ENCODE measurements around the gene TRIM56. TPM values are rescaled to one million over a fixed set of nuclear protein-coding genes. Genes with fewer than 3 reads are reported as not detected.

Gene TRIM56
- total and polyA plus RNA-seq, 9 of the 15 experiments (the other 6 are each of a cell fraction or from before 2014, with no cell fraction given) = 2.0 to 29.7 (median 11.6) TPM

DNA sequence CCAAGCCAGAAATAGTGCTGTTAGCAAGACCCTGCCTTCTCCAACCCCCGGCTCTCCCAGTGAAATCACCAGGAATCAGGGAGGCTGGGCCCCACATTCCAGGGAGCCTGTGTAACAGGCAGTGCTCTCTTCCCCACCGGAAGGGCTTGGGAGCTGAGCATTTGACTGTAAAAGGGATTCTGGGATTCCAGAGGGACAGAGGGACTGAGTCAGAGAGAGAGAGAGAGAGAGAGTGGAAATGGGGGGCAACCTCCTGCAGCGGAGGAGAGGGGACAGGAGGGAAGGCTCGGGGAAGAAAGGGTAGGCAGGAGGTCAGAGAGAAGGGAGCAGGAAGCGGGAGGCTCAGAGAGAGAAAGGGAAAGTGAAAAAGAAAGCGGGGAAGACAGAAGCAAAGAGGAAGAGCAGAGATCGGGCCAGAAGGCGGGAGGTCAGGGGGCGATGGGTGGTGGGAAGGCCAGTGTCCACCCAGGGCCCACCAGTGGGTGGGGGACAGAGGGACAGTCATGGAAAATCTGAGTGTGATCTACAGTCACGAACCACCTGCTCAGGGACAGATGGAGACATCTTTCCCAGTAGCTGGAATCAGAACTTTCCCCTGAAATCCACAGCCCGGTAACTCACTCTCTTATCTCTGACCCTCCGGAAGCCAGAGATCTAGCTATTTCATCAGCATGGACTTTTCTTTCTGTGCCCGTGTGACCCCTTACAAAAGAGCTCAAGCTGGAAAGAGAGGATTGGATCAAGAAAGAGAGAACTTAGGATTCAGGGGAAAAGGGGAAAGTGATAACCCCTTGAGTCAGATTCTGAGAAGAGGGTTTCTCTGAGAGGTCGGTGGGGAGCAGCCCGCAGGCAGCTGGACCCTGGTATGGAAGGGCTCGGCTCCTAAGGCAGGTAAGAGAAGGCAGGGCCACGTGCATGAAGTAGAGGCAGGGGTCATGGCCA lies 37.0 kb downstream of the TRIM56 start:
- Histone ChIP-seq H3K27me3 (ENCODE audit: control insufficient read depth in 2 of 2, insufficient read depth in 2 of 2, low read length in 2 of 2) (no peaks in the 10 kb centered on the region), H3K27ac (ENCODE audit: extremely low read depth, low read depth, low read length) (0 out of 3 replicates have a peak overlapping the region, but pooled peaks have one; percentile 15), H3K9ac (ENCODE audit: insufficient read depth in 1 of 2, low read depth in 2 of 2, low read length in 2 of 2) (peak overlapping the region in 1 of 2 experiments; percentile 83; a peak in 1 of 4 replicates), H3K9me1 (ENCODE audit: control insufficient read depth, insufficient read depth, low read length) (no peaks in the 10 kb centered on the region), H3K36me3 (ENCODE audit: control insufficient read depth, insufficient read depth, low read length) (no peaks in the 10 kb centered on the region), H3K79me2 (ENCODE audit: control insufficient read depth, insufficient read depth, low read length) (no peaks in the 10 kb centered on the region), H3K4me3 (0 out of 2 replicates have a peak overlapping the region, but pooled peaks have one; percentile 8), H3K9me3 (replicated peaks; ENCODE audit: control insufficient read depth, insufficient read depth, low read depth, low read length) (no peaks in the 10 kb centered on the region), H4K20me1 (replicated peaks; ENCODE audit: control insufficient read depth, insufficient read depth, low read length) (no peaks in the 10 kb centered on the region), H2AFZ (ENCODE audit: low read depth, low read length) (peak overlapping the region; percentile 83), H3K4me1 (replicated peaks in 1 of 2; ENCODE audit: control insufficient read depth in 2 of 2, insufficient read depth in 2 of 2, low read length in 2 of 2) (peaks cover 31 to 41% of the 10 kb centered on the region in 2 experiments), H3K4me2 (ENCODE audit: insufficient read depth, low read length) (peak overlapping the region; percentile 46)
- FAIRE-seq = no peak
- intact Hi-C loops (cut with micrococcal nuclease) = no loop called here
- ATAC-seq = peak; percentile 17
- POLR2A ChIA-PET = interaction anchor here (0.6 to 2.6 kb wide), 9 partner anchors 11 to 450 kb away, joined by 3 to 13 read pairs (median 3); partner anchors contain the start of gene TRIM56
- WGBS (ENCODE audit: insufficient coverage, low coverage, missing lambda C conversion rate) = 7% methylated on average over 13 of the region's 17 CpGs
- in situ Hi-C loops (cut with MboI) = no loop called here
- peak in 1 of 4 experiments; percentile 47 for DNase-seq (ENCODE audit: extremely low read depth in 1 of 4, low spot score in 3 of 4)
- CTCF ChIA-PET (ENCODE audit: low intra/inter-chr PET ratio) = interaction anchor here (0.7 kb wide), 1 partner anchor 81 kb away, joined by 4 read pairs; no protein-coding TSS in a partner anchor
- BruUV-seq (replicated peaks) = no TSS peak
- TF ChIP-seq, protein P1, sequence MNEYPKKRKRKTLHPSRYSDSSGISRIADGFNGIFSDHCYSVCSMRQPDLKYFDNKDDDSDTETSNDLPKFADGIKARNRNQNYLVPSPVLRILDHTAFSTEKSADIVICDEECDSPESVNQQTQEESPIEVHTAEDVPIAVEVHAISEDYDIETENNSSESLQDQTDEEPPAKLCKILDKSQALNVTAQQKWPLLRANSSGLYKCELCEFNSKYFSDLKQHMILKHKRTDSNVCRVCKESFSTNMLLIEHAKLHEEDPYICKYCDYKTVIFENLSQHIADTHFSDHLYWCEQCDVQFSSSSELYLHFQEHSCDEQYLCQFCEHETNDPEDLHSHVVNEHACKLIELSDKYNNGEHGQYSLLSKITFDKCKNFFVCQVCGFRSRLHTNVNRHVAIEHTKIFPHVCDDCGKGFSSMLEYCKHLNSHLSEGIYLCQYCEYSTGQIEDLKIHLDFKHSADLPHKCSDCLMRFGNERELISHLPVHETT (CRISPR knock-in tag; conservative IDR thresholded peaks at IDR 0.05 in 1 of 2, IDR thresholded peaks at IDR 0.05 in 1 of 2) = peak in 1 of 2 experiments; percentile 52; a peak in 1 of 4 replicates
- peak; percentile 33; the same call in 1 of the 2 replicates for TF ChIP-seq SMARCA5 (IDR thresholded peaks at IDR 0.05)
- peak; percentile 71 for TF ChIP-seq L3MBTL2 (IDR thresholded peaks at IDR 0.05)
- peak; percentile 76; the same call in 1 of the 2 replicates for TF ChIP-seq ZNF175 (CRISPR knock-in tag; IDR thresholded peaks at IDR 0.05; ENCODE audit: low read depth)
- TF ChIP-seq TAF7 (tag; IDR thresholded peaks at IDR 0.05) = peak; percentile 60; the same call in 1 of the 2 replicates
- 0 out of 2 replicates have a peak, but pooled peaks have one; percentile 12 for TF ChIP-seq TCF3 (CRISPR knock-in tag; IDR thresholded peaks at IDR 0.05)
- TF ChIP-seq EP400 (IDR thresholded peaks at IDR 0.05) = peak; percentile 44; the same call in 1 of the 2 replicates
- peak; percentile 94 for TF ChIP-seq ELF4 (CRISPR knock-in tag; IDR thresholded peaks at IDR 0.05)
- TF ChIP-seq GABPA (tag; conservative IDR thresholded peaks at IDR 0.05; ENCODE audit: low read depth) = peak; percentile 58
- peak; percentile 74 for TF ChIP-seq ELF1 (tag; IDR thresholded peaks at IDR 0.05)
- TF ChIP-seq MAZ (CRISPR knock-in tag; conservative IDR thresholded peaks at IDR 0.05 in 1 of 2, IDR thresholded peaks at IDR 0.05 in 1 of 2) = 0 out of 4 replicates have a peak, but pooled peaks of 1 of the 2 experiments have one; percentile 10
- TF ChIP-seq, protein P2, sequence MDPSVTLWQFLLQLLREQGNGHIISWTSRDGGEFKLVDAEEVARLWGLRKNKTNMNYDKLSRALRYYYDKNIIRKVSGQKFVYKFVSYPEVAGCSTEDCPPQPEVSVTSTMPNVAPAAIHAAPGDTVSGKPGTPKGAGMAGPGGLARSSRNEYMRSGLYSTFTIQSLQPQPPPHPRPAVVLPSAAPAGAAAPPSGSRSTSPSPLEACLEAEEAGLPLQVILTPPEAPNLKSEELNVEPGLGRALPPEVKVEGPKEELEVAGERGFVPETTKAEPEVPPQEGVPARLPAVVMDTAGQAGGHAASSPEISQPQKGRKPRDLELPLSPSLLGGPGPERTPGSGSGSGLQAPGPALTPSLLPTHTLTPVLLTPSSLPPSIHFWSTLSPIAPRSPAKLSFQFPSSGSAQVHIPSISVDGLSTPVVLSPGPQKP (CRISPR knock-in tag; IDR thresholded peaks at IDR 0.05) = no peak
- 0 out of 2 replicates have a peak, but pooled peaks have one; percentile 53 for TF ChIP-seq HDAC2 (IDR thresholded peaks at IDR 0.05)
- TF ChIP-seq ZNF584 (CRISPR knock-in tag; IDR thresholded peaks at IDR 0.05; ENCODE audit: low read depth) = no peak
- TF ChIP-seq LARP7 (IDR thresholded peaks at IDR 0.05) = no peak; the same call in 1 of the 2 replicates

Data from K562 (cell line).